ENCODE data around the gene PREB.

The PREB gene

GRCh38 chr2:27094353-27094984, 40.0 kb downstream of the PREB start:
- DNase-seq = no peak

- no peak for DNase-seq
Observed at GRCh38 chr2:27093430-27094352, 40.7 kb downstream of the PREB start.

- no peak for DNase-seq
Observed at GRCh38 chr2:27092696-27093429, 41.6 kb downstream of the PREB start.

- no peak for DNase-seq
Observed at GRCh38 chr2:27091746-27092695, 42.4 kb downstream of the PREB start.

- DNase-seq = no peak
Observed at GRCh38 chr2:27089111-27089954, 45.1 kb downstream of the PREB start.

- no peak for DNase-seq
Observed at GRCh38 chr2:27088634-27089033, 45.8 kb downstream of the PREB start.

- no peak for DNase-seq
Observed at GRCh38 chr2:27087823-27088410, 46.5 kb downstream of the PREB start.

DNA sequence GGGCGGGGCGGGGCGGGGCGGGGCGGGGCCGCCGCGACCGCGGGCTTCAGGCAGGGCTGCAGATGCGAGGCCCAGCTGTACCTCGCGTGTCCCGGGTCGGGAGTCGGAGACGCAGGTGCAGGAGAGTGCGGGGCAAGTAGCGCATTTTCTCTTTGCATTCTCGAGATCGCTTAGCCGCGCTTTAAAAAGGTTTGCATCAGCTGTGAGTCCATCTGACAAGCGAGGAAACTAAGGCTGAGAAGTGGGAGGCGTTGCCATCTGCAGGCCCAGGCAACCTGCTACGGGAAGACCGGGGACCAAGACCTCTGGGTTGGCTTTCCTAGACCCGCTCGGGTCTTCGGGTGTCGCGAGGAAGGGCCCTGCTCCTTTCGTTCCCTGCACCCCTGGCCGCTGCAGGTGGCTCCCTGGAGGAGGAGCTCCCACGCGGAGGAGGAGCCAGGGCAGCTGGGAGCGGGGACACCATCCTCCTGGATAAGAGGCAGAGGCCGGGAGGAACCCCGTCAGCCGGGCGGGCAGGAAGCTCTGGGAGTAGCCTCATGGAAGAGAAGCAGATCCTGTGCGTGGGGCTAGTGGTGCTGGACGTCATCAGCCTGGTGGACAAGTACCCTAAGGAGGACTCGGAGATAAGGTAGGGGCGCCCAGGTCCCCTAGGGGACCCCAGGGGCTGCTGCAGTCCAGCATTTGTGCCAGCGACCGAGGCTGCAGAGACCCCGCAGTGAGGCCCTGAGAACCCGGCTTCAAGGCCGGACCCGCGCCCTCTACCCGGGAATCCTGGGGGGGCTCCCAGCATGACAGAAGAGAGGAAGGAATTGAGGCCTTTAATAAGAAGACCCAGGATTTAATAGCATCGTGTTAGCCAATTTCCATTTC, 47.5 kb downstream of the PREB start, which contains the start of gene KHK:
TSS of gene KHK (plus strand) at position 49 of the 870 bp plus-strand sequence. CDS start at position 537, 488 bp downstream.
- no peak for DNase-seq

DNA sequence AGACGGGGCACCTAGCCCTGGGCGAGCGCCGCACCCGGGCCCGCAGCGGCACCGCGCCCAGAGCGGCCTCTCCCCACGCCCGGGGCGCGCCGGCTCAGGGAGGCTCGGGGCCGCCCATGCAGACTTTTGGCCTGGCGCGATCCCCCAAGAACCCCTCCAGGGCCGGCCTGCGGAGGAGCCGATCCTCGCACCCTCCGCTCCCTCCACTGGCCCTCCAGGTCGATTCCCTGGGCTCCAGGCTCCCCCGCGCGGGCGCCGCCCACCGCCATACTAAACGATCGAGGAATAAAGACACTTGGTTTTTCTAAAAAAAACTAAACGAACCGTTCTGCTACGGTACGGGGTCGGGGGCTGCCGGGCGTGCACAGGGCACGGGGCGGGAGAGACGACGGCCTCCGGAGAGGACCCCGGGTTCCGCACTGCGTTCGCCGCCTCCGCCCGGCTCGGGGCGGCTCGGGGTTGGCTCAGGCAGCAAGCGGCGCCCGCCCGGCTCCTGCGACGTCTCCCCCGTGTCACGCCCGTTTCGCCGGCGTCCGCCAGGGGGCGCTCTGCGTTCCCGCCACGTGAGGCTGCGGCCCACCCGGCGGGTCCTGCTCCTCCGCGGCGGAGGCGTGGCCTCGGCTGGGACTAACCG, 48.2 kb downstream of the PREB start:
- peak; percentile 99 for DNase-seq

DNA sequence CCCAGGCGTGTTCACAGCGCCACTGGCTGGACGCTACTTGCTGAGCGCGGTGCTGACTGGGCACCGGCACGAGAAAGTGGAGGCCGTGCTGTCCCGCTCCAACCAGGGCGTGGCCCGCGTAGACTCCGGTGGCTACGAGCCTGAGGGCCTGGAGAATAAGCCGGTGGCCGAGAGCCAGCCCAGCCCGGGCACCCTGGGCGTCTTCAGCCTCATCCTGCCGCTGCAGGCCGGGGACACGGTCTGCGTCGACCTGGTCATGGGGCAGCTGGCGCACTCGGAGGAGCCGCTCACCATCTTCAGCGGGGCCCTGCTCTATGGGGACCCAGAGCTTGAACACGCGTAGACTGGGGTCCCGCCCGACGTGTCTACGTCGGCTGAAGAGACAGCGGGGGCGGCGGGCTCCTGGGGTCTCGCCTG, 48.8 kb downstream of the PREB start:
- peak; percentile 33 for DNase-seq

DNA sequence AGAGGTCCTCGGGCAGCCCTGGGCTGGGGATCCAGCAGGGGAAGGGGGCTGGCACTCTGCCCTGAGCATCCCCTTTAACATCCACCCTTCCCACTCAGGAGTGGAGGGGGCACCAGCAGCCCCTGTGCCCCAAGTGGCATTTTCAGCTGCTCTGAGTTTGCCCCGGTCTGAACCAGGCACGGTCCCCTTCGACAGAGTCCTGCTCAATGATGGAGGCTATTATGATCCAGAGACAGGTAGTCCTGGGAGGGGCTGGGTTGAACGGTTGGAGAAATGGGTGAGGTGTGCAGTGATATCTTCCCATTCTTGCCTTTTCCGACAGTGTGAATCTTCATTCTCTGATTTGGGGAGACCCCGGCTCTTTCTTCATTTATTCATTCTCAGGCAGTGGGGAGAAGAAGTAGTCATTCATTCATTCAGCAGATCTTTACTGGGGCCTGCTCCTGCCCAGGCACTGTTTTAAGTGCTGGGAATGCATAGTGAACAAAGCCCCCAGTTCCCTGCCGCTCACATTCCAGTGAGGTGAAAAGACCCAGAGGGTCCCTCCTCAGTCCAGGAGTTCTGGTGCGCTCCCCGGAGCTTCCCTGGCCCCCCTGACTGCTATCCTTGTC, 49.3 kb downstream of the PREB start:
- DNase-seq = no peak

DNA sequence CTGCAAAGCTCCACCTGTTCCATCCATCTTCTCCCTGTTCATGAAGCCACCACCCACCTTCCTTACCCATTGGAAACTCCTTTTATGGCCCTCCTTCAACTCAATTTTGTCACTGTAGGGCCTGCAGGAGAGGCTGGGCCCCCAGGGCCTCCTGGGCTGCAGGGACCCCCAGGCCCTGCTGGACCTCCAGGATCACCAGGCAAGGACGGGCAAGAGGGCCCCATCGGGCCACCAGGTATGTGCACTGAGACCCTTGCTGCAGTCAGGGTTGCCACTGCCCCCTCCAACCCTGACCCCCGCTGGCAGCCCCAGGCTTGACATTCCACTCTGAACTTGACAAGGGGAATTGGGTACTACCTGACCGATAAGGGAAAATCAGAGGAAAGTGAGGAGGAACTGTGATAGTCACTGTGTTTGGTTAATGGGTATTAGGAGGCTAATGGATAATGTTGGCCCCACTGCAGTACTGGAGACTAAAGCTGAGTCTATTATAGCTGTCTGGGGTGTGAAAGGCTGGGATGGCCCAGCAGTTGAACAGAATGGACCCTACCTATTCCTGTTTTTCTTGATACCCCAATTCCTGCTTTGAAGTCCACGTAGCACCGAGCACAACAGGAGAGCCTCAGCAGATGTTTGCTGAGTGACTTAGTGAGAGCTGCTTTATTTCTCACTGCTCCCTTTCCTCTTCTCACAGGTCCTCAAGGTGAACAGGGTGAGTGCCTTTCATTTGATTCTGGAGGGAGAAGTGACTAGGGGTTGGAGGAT, 50.0 kb downstream of the PREB start:
- no peak for DNase-seq

GRCh38 chr2:27083410-27084296, 50.8 kb downstream of the PREB start:
- DNase-seq = no peak

- DNase-seq = no peak
Observed at GRCh38 chr2:27082773-27083409, 51.5 kb downstream of the PREB start.

DNA sequence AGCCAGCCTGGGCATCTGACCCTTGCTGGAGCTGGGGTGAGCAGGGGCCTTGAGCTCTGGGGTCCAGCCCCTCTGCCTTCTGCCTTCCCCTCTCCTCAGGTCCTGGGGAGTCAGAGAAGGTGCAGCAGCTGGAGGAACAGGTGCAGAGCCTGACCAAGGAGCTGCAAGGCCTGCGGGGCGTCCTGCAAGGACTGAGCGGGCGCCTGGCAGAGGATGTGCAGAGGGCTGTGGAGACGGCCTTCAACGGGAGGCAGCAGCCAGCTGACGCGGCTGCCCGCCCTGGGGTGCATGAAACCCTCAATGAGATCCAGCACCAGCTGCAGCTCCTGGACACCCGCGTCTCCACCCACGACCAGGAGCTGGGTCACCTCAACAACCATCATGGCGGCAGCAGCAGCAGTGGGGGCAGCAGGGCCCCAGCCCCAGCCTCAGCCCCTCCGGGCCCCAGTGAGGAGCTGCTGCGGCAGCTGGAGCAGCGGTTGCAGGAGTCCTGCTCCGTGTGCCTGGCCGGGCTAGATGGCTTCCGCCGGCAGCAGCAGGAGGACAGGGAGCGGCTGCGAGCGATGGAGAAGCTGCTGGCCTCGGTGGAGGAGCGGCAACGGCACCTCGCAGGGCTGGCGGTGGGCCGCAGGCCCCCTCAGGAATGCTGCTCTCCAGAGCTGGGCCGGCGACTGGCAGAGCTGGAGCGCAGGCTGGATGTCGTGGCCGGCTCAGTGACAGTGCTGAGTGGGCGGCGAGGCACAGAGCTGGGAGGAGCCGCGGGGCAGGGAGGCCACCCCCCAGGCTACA, 52.3 kb downstream of the PREB start:
- DNase-seq = no peak

All from activated naive CD4-positive, alpha-beta T cell treated with Interleukin-2 at 50 U/mL for 16 hours (primary cell).